Islet of Langerhans (tissue), 1 donor: ENCODE data around the gene CPD.

Experiments used
- FAIRE-seq: peaks from one replicate; lab custom pipeline; 2011; peaks lifted over from hg19 to GRCh38; lab: Jason Lieb, UNC

CPD gene

GRCh38 chr17:30506481-30506880, 127.8 kb downstream of the CPD start:
- FAIRE-seq = no peak

- FAIRE-seq = no peak
Measured at GRCh38 chr17:30513346-30513745, 134.6 kb downstream of the CPD start.

GRCh38 chr17:30514895-30515596, 136.3 kb downstream of the CPD start:
- no peak for FAIRE-seq

- FAIRE-seq = no peak
Measured at GRCh38 chr17:30517786-30518185, 139.1 kb downstream of the CPD start.

GRCh38 chr17:30519166-30519565, 140.4 kb downstream of the CPD start:
- FAIRE-seq = no peak
